Stimulated activated naive B cell treated with anti-CD40 and anti-IgM and Interleukin-4, amounts not matched to agents 10 μg/mL and 1 μg/mL and 100 μg/mL, for 72 hours (primary cell): Measurements from ENCODE around the gene ST8SIA5.

Source experiments
- ATAC-seq, 2 donors: fragments of 150-1000 bp; cut with Tn5 transposase; replicated peaks; 2 replicates each; pipeline ENCODE4 v1.10.0; 2021; ENCODE audit warnings: moderate library complexity in 1 of 2
- DNase-seq: peaks from one replicate; pipeline ENCODE4 v3.0.0; 2021
- H3K27ac Mint-ChIP-seq: one replicate; pipeline ENCODE4 v1.8.0; 2022; ENCODE audit warnings: mild to moderate bottlenecking, mixed read lengths
- H3K27me3 Mint-ChIP-seq, 2 donors: one replicate each; pipeline ENCODE4 v1.8.0; 2022; ENCODE audit warnings: mixed read lengths in 2 of 2
- H3K36me3 Mint-ChIP-seq, 2 donors: one replicate each; pipeline ENCODE4 v1.8.0; 2022; ENCODE audit warnings: mixed read lengths in 2 of 2, mild to moderate bottlenecking in 1 of 2
- H3K4me1 Mint-ChIP-seq, 2 donors: one replicate each; pipeline ENCODE4 v1.8.0; 2022; ENCODE audit warnings: mixed read lengths in 2 of 2, mild to moderate bottlenecking in 1 of 2
- H3K4me3 Mint-ChIP-seq, 2 donors: one replicate each; pipeline ENCODE4 v1.8.0; 2022; ENCODE audit warnings: mild to moderate bottlenecking in 2 of 2, mixed read lengths in 2 of 2, moderate library complexity in 1 of 2
- H3K9me3 Mint-ChIP-seq, 2 donors: one replicate each; pipeline ENCODE4 v1.8.0; 2022; ENCODE audit warnings: mixed read lengths in 2 of 2, mild to moderate bottlenecking in 1 of 2

Gene ST8SIA5

DNA sequence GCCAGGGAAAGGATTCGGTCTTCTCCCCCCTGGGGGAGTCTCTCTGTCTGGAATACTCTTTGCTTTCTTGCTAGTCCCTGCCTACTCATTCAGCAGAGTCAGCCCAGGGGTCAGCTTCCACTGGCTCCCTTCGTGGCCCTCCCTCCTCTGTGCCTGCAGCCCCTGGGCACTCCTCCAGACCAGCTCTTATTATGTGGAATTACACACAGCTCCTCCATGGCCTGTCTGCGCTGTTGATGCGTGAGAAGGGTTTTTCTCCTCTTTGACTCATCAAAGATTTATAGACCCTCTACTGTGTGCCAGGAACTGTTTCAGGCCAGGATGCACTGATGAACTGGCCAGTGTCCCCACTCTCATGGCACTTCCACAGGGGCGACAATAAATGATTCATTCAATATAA lies 44.4 kb downstream of the ST8SIA5 start:
- no peak overlapping the region for H3K27ac Mint-ChIP-seq
- no peak for ATAC-seq
- H3K4me3 Mint-ChIP-seq = no peak overlapping the region
- no peak for DNase-seq
- H3K4me1 Mint-ChIP-seq = peaks cover 0 to 5% of the 10 kb centered on the region in 2 donors
- H3K27me3 Mint-ChIP-seq = peaks cover 0 to 5% of the 10 kb centered on the region in 2 donors
- H3K36me3 Mint-ChIP-seq = no peaks in the 10 kb centered on the region
- H3K9me3 Mint-ChIP-seq = peaks cover 0 to 2% of the 10 kb centered on the region in 2 donors

DNA sequence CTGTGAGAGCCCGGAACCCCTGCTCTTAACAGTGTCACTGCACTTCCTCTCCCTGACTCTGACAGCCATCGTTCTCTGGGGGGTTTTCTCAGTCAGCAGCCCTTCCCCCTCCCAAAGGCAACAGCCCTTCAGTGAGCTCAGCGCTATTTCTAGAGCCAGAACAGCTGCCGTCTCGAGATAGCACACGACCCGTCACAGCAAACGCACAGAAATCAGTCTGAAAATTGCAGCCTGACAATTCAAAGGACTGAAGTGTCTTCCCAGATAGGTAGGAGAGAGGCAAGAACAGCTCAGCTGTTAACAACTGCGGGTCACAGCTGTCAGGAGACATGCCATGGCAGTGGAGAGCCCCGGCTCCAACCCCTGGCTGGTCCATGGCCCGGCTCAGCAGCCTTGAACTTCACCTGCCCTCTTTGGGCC lies 45.4 kb downstream of the ST8SIA5 start:
- H3K27ac Mint-ChIP-seq = no peak overlapping the region
- peak; percentile 68 to 78 for ATAC-seq
- no peak overlapping the region for H3K4me3 Mint-ChIP-seq
- H3K9me3 Mint-ChIP-seq = peaks cover 0 to 2% of the 10 kb centered on the region in 2 donors
- H3K36me3 Mint-ChIP-seq = no peaks in the 10 kb centered on the region
- peaks cover 0 to 5% of the 10 kb centered on the region in 2 donors for H3K4me1 Mint-ChIP-seq
- no peak for DNase-seq
- peaks cover 0 to 1% of the 10 kb centered on the region in 2 donors for H3K27me3 Mint-ChIP-seq

- Mint-ChIP-seq H3K36me3 (no peaks in the 10 kb centered on the region), H3K4me3 (no peak overlapping the region), H3K9me3 (peaks cover 0 to 2% of the 10 kb centered on the region in 2 donors), H3K4me1 (peaks cover 0 to 5% of the 10 kb centered on the region in 2 donors), H3K27me3 (no peaks in the 10 kb centered on the region), H3K27ac (no peak overlapping the region)
- no peak for DNase-seq
- ATAC-seq = no peak
Observed at GRCh38 chr18:46706968-46707367, 49.9 kb downstream of the ST8SIA5 start.

GRCh38 chr18:46705521-46705920 lies 51.3 kb downstream of the ST8SIA5 start:
- DNase-seq (no peak), ATAC-seq (no peak)
- Mint-ChIP-seq H3K9me3 (peaks cover 0 to 2% of the 10 kb centered on the region in 2 donors), H3K4me1 (no peaks in the 10 kb centered on the region), H3K36me3 (no peaks in the 10 kb centered on the region), H3K4me3 (no peak overlapping the region), H3K27ac (no peak overlapping the region), H3K27me3 (no peaks in the 10 kb centered on the region)

- DNase-seq (no peak), ATAC-seq (no peak)
- Mint-ChIP-seq H3K4me1 (no peaks in the 10 kb centered on the region), H3K36me3 (no peaks in the 10 kb centered on the region), H3K27ac (no peak overlapping the region), H3K9me3 (peaks cover 0 to 2% of the 10 kb centered on the region in 2 donors), H3K4me3 (no peak overlapping the region), H3K27me3 (no peaks in the 10 kb centered on the region)
Observed at GRCh38 chr18:46704816-46705215, 52.0 kb downstream of the ST8SIA5 start.

- no peaks in the 10 kb centered on the region for H3K4me1 Mint-ChIP-seq
- H3K27me3 Mint-ChIP-seq = no peaks in the 10 kb centered on the region
- no peaks in the 10 kb centered on the region for H3K36me3 Mint-ChIP-seq
- peaks cover 0 to 2% of the 10 kb centered on the region in 2 donors for H3K9me3 Mint-ChIP-seq
- no peak overlapping the region for H3K27ac Mint-ChIP-seq
- DNase-seq (no peak), ATAC-seq (no peak)
- no peak overlapping the region for H3K4me3 Mint-ChIP-seq
Observed at GRCh38 chr18:46704189-46704588, 52.7 kb downstream of the ST8SIA5 start.

DNA sequence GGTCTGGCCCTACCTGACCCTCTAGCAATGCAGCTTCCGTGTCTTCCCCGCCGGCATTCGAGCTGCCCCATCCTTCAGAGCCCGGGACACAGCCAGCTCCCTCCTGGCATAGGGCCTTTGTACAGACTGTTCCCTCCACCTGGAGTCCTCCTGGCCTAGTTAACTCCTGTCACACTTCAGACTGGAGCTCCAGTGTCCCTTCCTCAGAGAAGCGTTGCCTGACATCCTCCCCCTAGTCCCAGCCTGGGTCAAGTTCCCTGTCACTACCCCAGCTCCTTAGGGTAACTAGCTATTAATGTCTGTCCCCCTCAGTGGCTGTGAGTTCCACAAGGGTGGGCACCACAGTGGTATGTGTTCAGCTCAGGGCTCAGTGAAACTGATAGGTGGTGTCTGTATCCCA lies 54.4 kb downstream of the ST8SIA5 start:
- ATAC-seq = no peak
- Mint-ChIP-seq H3K4me3 (no peak overlapping the region), H3K27ac (no peak overlapping the region), H3K4me1 (no peaks in the 10 kb centered on the region), H3K9me3 (peaks cover 6 to 7% of the 10 kb centered on the region in 2 donors), H3K27me3 (peaks cover 6 to 10% of the 10 kb centered on the region in 2 donors), H3K36me3 (peaks cover 0 to 2% of the 10 kb centered on the region in 2 donors)
- no peak for DNase-seq

DNA sequence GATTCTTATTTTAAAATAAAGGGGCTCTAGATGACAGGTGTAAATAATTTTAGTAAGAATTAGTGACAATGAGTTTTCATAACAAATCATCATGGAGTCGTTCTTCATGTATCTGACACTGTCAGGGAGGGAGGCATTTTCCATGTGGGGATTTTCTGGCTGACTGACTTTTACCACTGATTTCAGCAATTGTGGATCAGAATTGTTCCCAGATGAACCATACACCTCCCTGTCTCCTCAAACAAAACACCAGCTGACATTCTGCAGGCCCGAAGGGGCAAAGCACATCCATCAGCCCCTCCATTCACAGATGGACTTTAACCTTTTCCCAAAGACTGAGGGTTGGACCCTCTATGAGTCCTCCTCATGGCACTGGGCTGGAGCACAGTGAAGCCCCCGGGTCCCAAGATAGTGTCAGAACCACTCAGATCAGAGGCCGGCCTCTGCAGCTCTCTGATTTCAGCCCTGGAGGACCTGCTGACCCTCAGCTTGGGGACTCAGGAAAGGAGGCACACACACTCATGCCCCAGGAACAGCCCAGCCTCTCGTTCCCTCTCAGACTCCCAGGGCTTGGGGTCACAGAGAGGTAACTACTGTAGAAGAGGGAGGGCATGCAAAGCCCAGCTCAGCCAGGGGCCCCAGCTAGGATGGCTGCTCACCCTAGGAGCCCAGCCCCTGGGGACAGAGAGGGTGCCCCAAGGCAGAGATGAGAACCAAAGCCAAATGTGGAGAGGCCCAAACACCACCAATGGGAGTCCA lies 56.6 kb downstream of the ST8SIA5 start:
- Mint-ChIP-seq H3K4me3 (no peak overlapping the region), H3K27me3 (peaks cover 6 to 16% of the 10 kb centered on the region in 2 donors), H3K4me1 (no peaks in the 10 kb centered on the region), H3K27ac (no peak overlapping the region), H3K9me3 (peaks cover 7 to 8% of the 10 kb centered on the region in 2 donors), H3K36me3 (peaks cover 0 to 2% of the 10 kb centered on the region in 2 donors)
- no peak for ATAC-seq
- no peak for DNase-seq

DNA sequence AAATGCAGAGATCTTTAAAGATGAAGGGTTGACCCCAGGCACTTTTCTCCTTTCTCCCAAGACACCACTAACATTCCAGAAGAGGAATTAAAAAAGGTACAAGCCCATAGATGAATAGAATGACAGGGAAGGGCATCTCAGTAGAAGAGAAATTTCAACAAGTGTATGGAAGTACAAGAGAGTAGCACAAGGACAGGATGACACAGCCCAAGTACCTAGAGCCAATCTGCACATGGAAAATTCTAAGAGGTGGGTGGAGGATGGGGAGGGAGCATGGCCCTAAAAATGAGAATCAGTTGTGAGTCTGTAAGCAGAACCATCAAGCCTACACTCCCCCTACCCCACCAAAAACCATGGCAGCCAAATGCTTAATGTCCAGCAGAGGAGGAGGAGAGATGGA lies 60.2 kb downstream of the ST8SIA5 start:
- DNase-seq (no peak), ATAC-seq (no peak)
- H3K4me1 Mint-ChIP-seq = no peaks in the 10 kb centered on the region
- H3K9me3 Mint-ChIP-seq = peaks cover 7 to 8% of the 10 kb centered on the region in 2 donors
- peaks cover 11 to 16% of the 10 kb centered on the region in 2 donors for H3K27me3 Mint-ChIP-seq
- H3K4me3 Mint-ChIP-seq = no peak overlapping the region
- H3K27ac Mint-ChIP-seq = no peak overlapping the region
- H3K36me3 Mint-ChIP-seq = peaks cover 0 to 2% of the 10 kb centered on the region in 2 donors

DNA sequence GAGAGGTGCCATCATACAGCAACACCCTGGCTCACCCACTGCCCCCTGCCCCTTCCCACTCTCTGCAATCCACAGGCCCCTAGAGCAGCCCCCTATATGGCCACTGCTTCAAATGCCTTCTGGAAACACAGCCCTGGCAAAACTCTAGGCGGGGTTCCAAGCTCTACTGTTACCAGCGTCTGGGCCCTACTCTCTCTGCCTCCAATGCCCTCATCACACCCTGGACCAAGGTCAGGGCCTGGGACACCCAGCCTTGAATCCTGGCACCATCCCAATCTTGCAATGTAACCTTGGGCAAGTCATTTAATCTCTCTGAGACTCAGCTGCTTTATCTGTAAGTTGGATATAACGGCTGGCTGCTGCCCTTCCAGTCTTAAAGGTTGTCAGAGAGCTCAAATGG lies 60.6 kb downstream of the ST8SIA5 start:
- Mint-ChIP-seq H3K9me3 (peaks cover 7 to 8% of the 10 kb centered on the region in 2 donors), H3K27me3 (peaks cover 11 to 16% of the 10 kb centered on the region in 2 donors)

DNA sequence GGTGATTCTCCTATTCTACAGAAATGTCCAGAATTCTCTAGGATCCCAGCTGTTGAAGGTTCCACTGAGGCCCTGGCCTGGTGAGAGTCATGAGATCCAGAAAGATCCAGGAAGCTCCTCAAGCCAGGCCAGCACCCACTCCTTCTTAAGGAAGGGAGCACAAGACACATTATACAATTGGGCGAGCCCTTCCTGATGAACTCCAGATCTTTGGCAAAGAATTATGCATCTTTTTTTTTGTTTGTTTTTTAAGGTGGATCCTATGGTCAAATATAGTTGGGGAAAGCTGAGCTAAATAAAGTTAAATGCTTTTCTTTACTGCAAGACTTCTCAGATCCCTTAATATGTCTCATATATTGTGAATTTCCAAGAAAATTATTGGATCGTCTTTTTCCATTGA lies 62.9 kb downstream of the ST8SIA5 start:
- Mint-ChIP-seq H3K9me3 (peaks cover 7 to 8% of the 10 kb centered on the region in 2 donors), H3K36me3 (peaks cover 0 to 2% of the 10 kb centered on the region in 2 donors), H3K4me1 (no peaks in the 10 kb centered on the region), H3K27me3 (peaks cover 11 to 16% of the 10 kb centered on the region in 2 donors), H3K27ac (no peak overlapping the region), H3K4me3 (no peak overlapping the region)
- DNase-seq (no peak), ATAC-seq (no peak)

More for the DNA sequence above, 60.6 kb downstream of the ST8SIA5 start:
- no peaks in the 10 kb centered on the region for H3K4me1 Mint-ChIP-seq
- DNase-seq = no peak
- H3K36me3 Mint-ChIP-seq = peaks cover 0 to 2% of the 10 kb centered on the region in 2 donors
- H3K27ac Mint-ChIP-seq = no peak overlapping the region
- no peak overlapping the region for H3K4me3 Mint-ChIP-seq
- no peak for ATAC-seq

- no peaks in the 10 kb centered on the region for H3K9me3 Mint-ChIP-seq
- no peak overlapping the region for H3K4me3 Mint-ChIP-seq
- H3K4me1 Mint-ChIP-seq = no peaks in the 10 kb centered on the region
- peaks cover 0 to 5% of the 10 kb centered on the region in 2 donors for H3K27me3 Mint-ChIP-seq
- H3K36me3 Mint-ChIP-seq = no peaks in the 10 kb centered on the region
- no peak overlapping the region for H3K27ac Mint-ChIP-seq
- DNase-seq (no peak), ATAC-seq (no peak)
Observed at GRCh38 chr18:46688853-46689525, 67.9 kb downstream of the ST8SIA5 start.

DNA sequence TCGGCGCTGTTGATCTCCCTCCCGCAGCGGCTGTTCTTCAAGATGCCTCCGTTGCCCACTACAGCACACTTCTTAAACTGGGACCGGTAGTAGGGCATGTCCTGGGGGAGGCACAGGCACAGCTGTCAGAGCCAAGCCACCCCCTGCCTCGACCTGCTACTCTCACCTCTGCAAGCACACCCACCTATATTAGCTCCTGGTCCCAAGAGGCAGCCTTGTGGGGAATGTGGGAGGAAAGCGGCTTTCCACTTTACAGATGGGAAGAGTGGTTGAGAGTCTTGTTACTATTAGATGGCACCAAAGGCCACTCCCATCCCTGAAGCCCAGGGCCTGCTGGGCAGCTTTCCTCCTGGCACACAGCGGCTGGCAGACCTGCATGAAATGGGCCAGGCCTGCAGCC lies 70.7 kb downstream of the ST8SIA5 start:
- Mint-ChIP-seq H3K27ac (no peak overlapping the region), H3K4me3 (no peak overlapping the region), H3K27me3 (no peaks in the 10 kb centered on the region), H3K4me1 (peaks cover 0 to 3% of the 10 kb centered on the region in 2 donors), H3K9me3 (peaks cover 0 to 2% of the 10 kb centered on the region in 2 donors), H3K36me3 (no peaks in the 10 kb centered on the region)
- DNase-seq (no peak), ATAC-seq (peak in 1 of 2 donors; percentile 21)

DNA sequence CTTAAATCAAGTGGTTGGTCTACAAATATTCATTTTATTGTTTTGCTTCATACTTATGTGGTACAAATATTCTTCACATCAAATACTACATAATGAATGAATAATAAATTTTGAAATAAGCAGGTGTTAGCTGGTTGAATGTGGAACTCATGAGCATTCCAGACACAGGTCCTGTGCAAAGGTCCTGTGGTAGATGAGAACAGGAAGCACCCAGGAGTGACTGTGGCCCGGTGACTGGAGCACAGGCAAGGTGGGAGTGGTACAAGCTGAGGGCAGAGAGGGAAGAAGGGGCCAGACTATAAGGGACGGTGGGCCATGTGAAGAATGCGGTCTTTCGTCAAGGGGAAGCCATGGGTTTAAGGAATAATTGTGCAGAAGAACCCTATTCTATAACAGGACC lies 73.6 kb downstream of the ST8SIA5 start:
- DNase-seq (no peak), ATAC-seq (no peak)
- H3K4me3 Mint-ChIP-seq = no peak overlapping the region
- H3K27me3 Mint-ChIP-seq = peaks cover 0 to 5% of the 10 kb centered on the region in 2 donors
- peaks cover 0 to 8% of the 10 kb centered on the region in 2 donors for H3K4me1 Mint-ChIP-seq
- no peaks in the 10 kb centered on the region for H3K36me3 Mint-ChIP-seq
- H3K27ac Mint-ChIP-seq = no peak overlapping the region
- peaks cover 0 to 2% of the 10 kb centered on the region in 2 donors for H3K9me3 Mint-ChIP-seq
